DND-41 (cell line): Measurements from ENCODE around the gene TNFRSF12A.

Experiments
- CTCF ChIP-seq: IDR thresholded peaks from 2 replicates; pipeline ENCODE4 v1.5.1; 2012; ENCODE audit warnings: borderline replicate concordance, low read length, moderate library complexity, mild to moderate bottlenecking; ENCODE audit not compliant: poor library complexity, severe bottlenecking; ENCODE audit errors: extremely low read depth
- EZH2 ChIP-seq: IDR thresholded peaks from 3 replicates; pipeline ENCODE4 v1.6.1; 2012; ENCODE audit warnings: borderline replicate concordance, low read depth, mild to moderate bottlenecking, moderate library complexity, low read length, inconsistent platforms; ENCODE audit not compliant: severe bottlenecking

DNA sequence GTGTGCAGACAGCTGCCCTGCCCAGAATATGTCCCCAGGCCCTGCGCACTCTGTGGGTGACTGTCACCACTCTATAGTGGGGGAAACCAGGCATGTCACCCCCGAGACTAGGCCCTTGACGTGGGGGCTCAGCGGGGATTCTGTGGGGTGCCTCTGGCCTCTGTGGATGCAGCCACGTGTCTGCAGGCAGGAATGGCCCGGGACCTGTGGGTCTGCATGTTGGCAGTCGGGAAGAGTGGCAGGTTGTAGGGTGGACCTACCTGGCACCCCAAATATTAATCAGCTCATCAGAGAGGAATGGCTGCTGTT lies 46.2 kb downstream of the TNFRSF12A start:
- TF ChIP-seq EZH2 (no peak), CTCF (no peak)
